HG03095 (cell line): ENCODE results near the gene C2CD2.
"Not testable (repeated sequence)": the region's sequence is repeated elsewhere in the genome, so short reads cannot be mapped to it uniquely, and the experiment has no call there.

Experiments
- ATAC-seq: cut with Tn5 transposase; IDR thresholded peaks from one replicate; pipeline ENCODE4 v1.9.1; 2021; ENCODE audit warnings: moderate library complexity; ENCODE audit not compliant: unreplicated experiment

Gene C2CD2

GRCh38 chr21:41975391-41976272 is 21.8 kb upstream of the C2CD2 start:
- ATAC-seq, result no peak

- ATAC-seq, result no peak
Observed at GRCh38 chr21:41974752-41975053, 20.9 kb upstream of the C2CD2 start.

- no peak for ATAC-seq
Observed at GRCh38 chr21:41973861-41974751, 20.3 kb upstream of the C2CD2 start.

DNA sequence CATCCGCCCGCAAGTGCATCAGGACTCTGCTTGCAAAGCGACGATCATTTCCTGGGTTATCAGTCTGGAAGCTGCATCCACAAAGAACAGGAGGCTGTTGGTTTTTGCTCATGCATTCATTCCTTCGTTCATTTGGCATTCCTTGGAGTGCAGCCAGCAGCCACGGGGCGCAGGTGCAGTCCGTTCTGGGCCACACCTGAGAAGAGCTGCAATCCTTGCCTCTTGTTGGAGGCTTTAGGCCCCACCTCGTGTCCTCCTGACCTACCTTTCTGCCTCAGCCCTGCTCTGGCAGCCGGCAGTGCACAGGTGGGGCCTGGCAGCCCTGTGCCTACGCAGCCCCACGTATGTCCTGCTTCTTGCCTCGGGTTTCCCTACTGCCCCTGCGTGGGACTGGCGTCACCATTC is 19.6 kb upstream of the C2CD2 start:
- no peak for ATAC-seq

DNA sequence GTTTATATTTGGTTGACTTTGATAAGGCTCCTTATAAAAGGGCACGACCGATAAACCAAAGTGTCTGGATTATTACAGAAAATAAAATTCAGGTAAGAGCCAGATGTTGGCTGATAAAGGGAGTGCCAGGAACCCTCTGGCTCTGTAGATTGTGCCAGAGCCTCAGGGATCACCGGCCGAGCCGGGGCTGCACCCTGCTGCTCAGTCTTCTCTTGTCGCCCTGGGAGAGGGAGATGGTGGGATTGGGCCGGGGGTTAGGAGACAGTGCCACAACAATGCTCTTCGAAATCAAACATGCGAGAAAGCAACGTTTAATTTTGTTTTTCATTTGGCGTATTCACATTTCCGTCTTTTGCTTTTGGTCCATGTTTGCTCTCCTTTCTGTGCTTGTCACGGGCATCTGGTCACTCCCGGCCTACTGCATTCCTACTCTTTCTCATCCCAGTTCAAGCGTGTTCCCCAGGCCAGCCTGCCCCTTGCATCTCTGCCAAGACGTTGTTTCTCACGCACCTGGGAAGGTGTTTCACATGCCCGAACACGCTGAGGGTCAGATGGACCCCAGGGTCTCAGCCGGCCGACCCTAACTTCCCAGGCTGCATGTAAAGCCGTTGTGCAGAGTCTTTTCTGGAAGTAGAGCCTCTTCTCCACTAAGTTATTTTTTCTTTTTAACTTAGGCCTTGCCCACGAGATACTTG is 18.8 kb upstream of the C2CD2 start:
- no peak for ATAC-seq

DNA sequence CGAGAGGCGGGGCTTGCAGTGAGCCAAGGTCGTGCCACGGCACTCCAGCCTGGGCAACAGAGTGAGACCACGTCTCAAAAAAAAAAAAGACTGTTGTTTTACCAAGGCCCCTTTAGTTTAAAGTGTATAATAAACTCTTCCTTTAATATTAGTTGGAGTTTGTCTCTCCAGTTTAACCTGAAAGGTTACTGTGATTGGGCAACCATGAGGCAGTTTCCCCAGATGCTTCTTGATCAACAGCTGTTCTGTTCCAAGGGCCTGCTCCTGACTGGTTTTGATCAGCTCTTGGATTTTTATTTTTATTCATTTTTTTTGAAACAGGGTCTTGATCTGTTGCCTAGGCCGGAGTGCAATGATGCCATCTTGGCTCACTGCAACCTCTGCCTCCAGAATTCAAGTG is 18.1 kb upstream of the C2CD2 start:
- no peak for ATAC-seq

GRCh38 chr21:41970751-41971653 is 17.2 kb upstream of the C2CD2 start:
- no peak for ATAC-seq

- no peak for ATAC-seq
Observed at GRCh38 chr21:41970106-41970391, 16.2 kb upstream of the C2CD2 start.

GRCh38 chr21:41967708-41968107 is 13.9 kb upstream of the C2CD2 start:
- no peak for ATAC-seq

DNA sequence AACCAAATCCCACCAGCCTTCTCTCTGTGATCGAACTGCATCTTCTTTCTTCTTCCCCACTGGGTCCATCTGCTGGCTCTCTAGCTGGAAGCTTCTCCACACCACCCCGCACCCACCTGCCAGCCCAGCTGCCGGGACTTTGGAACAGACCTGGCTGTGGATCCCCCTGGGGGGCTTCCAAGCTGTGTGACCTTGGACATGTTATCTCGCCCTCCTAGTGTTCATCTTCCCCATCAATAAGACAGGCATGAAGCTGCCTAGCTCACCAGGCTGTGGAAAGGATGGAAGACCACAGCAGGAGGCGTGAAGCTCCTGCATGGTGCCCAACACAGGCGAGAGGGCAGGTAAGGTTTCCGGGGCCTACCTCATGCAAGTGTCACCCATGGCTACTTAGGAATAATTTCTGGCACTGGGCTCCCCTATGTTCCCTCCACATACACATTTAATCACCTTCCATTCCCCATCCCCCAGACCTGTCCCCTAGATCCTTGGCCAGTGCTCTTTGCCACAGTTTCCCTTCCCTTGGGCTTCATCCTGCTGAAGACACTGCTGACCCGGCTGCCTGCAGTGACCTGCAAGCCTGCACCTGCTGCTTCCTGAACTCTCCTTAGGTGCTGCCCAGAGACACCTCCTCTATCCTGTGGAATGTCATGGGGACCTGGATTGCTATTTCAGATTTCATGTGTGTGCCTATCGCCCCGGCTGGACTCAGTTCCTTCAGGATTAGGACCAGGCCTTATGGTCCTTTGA is 13.2 kb upstream of the C2CD2 start:
- ATAC-seq, result no peak

DNA sequence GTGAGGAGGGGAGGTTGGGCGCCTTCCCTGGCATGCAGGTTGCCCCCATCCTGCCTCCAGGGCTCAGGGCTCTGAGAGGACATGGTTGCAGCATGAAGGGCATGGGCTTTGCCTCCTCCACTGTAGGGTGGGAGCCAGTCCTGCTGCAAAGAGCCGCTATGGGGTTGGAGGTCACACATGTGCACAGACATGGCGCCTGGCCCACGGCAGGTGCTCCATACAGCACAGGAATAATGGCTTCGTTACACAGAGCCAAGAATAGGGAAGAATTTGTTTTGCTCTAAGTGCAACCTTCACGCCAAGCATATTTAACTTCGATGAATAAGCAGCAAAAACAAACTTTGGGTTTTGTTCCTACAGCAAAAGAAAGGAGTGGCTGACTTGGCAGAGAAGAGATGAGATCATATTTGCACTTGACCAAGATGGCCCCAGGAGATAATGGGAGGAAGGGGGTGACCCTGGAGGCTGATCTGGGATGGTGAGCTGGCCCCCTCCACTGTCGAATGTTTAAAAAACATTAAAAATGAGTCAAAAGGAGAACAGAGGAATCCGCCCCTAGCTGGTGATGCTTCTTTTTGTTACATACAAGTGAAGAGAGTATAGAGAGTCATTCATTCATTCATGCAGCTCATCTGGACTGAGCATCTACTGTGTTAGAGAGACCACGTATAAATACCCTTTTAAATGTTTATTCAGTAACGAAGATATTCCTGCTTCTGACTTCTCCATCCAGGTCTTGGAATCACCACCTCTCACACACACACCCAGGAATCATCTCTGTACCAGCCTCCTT is 12.4 kb upstream of the C2CD2 start:
- no peak for ATAC-seq

DNA sequence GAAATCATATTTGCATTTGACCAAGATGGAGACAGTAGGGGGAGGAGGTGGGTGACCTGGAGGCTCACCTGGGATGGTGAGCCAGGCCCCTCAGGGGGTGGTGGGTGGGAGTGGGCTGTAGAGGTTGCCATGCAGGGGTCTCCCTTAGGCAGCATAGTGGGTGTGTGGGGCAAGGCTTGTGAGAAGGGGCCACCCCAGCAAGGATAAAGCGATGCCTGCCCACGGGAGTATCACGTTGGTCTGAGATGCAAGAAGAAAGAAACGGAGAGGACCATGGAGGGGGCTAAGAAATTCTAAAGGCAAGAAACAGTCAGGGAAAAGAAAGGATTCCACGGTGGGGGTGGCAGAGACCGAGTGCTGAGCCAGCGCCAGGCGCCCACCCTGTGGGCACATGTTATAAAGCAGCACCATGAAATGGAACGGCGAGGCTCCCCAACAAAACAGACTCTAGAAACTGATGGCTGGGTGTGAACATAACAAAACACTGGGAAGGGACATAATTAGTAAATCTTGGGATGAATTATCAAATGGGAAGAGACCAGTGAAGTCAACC is 11.7 kb upstream of the C2CD2 start:
- no peak for ATAC-seq

- ATAC-seq, result no peak
Observed at GRCh38 chr21:41965045-41965444, 11.2 kb upstream of the C2CD2 start.

DNA sequence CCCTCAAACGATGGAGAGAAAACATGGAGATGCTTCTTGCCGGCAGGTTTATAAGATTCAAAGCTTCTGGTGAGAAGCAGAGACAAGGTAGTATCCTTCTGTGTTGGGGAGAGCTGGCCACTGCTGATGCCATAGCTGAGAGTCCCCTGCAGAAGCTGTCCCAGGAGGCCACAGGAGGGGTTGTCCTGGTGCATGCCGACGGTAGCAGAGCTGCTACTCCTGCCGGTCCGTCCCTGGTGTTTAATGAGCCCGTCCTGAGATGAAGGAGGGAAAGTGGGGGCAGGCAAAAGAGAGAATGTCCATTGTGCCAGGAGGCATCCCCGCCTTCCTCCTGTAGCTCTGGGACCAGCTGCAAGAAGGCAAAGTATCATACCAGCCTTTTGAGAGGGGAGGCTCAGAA is 10.4 kb upstream of the C2CD2 start:
- no peak for ATAC-seq

- ATAC-seq, result no peak
Observed at GRCh38 chr21:41962425-41962966, 8.7 kb upstream of the C2CD2 start.

DNA sequence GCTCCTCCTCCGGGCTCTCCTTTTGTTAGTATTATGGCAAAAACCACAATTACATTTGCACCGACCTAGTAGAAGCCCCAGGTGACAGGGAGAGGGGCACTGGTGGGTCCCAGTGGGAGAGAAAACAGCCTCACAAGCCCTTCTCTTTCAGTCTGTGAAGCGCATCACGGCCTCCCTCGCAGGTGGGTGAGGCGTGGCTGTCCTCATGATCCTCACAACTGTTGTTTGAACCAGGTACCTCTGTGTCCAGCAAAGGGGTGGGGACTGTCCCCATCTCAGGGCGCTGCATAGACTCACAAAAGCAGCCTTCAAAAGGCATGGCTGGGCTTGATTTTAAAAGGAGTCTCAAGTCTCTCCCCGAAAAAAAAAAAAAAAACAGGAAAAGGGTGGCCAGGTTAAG is 7.9 kb upstream of the C2CD2 start:
- no peak for ATAC-seq

DNA sequence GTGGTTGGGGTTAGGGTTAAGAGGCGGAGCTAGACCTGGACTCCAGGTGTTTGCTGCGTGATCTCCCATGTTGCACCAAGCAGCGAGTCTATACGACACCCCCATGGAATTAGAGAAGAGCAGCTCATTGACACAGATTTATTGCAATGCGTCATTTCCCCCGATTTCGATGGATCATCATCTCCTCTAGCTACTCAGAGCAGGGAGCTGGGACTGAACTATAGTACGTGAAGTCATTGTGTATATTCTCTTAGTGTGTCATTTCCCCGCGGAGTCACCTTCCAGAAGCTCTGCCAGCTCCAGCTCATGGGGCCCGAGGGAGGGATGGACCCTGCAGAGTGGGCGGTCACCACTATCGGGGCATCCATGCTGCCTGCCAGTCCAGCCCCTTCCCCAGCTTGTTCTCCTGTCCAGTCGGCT is 7.5 kb upstream of the C2CD2 start:
- no peak for ATAC-seq

GRCh38 chr21:41960386-41960785 is 6.6 kb upstream of the C2CD2 start:
- no peak for ATAC-seq

DNA sequence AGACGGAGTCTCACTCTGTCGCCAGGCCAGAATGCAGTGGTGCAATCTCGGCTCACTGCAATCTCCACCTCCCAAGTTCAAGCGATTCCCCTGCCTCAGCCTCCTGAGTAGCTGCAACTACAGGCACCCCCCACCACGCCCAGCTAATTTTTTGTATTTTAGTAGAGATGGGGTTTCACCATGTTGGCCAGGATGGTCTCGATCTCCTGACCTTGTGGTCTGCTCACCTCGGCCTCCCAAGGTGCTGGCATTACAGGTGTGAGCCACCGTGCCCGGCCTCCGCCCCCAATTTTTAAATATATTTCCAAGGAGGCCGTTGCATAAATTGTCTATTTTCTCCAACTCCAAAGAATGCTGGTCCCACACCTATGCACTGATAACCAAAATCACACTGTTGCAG is 5.9 kb upstream of the C2CD2 start:
- ATAC-seq, result not testable (repeated sequence)
